Measurements from ENCODE around the gene ALDH1L1. TPM values are rescaled to one million over a fixed set of nuclear protein-coding genes. Genes with fewer than 3 reads are reported as not detected.

ALDH1L1 gene
- total RNA-seq, 1 donor from 2014 or later, result 1.0 TPM

DNA sequence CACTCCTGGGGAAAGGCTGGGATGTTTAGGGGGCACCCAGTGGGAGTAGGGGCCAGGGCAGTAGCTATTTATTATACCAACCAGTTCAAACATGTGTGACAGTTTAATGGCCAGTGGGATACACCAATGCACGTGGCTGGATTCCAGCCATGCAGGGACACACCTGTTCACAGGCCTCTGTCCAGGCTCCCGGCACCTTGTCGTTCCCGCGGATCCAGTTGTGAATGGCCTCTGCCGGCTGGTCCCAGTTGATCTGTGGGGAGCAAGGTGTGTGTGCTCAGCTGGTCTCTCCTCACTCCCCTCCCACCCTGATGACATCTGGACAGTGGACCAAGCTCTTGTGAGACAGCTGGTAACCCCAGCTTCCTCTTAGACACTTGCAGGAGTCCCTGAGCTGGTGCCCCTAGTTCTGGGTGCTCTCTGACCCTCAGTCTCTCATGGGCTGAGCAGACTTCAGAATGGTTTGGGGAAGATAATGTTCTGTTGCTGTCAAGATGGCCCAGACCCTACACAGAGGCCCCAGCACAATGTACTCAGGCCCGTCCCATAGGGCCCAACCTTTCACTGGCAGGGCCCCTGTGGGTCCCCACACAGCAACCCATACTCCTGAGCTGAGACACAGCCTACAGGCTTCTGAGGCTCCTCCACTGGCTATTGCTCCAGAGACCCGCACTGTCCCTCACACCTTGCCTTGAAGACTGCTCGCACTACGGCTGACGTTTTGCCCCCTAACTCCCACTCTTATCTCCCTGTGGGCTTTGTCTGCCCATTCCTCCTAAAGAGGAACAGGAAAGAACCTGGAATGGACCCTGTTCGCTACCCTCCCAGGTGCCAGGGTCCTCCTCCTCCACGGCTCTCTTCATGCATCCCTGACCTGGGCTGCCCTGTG is 25.8 kb downstream of the ALDH1L1 start:
- no peak for DNase-seq (ENCODE audit: low spot score in 2 of 2, unreplicated experiment in 2 of 2)
- H3K4me1 Mint-ChIP-seq, result peaks cover 7% of the 10 kb centered on the region
- TF ChIP-seq, protein P1, sequence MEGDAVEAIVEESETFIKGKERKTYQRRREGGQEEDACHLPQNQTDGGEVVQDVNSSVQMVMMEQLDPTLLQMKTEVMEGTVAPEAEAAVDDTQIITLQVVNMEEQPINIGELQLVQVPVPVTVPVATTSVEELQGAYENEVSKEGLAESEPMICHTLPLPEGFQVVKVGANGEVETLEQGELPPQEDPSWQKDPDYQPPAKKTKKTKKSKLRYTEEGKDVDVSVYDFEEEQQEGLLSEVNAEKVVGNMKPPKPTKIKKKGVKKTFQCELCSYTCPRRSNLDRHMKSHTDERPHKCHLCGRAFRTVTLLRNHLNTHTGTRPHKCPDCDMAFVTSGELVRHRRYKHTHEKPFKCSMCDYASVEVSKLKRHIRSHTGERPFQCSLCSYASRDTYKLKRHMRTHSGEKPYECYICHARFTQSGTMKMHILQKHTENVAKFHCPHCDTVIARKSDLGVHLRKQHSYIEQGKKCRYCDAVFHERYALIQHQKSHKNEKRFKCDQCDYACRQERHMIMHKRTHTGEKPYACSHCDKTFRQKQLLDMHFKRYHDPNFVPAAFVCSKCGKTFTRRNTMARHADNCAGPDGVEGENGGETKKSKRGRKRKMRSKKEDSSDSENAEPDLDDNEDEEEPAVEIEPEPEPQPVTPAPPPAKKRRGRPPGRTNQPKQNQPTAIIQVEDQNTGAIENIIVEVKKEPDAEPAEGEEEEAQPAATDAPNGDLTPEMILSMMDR (IDR thresholded peaks at IDR 0.05; ENCODE audit: unreplicated experiment), result no peak
- H3K27me3 Mint-ChIP-seq (ENCODE audit: low read depth), result no peaks in the 10 kb centered on the region
- no peak overlapping the region for H3K4me3 Mint-ChIP-seq
- no peak overlapping the region for H3K27ac Mint-ChIP-seq
- H3K9me3 Mint-ChIP-seq, result no peaks in the 10 kb centered on the region
- H3K36me3 Mint-ChIP-seq, result no peaks in the 10 kb centered on the region

DNA sequence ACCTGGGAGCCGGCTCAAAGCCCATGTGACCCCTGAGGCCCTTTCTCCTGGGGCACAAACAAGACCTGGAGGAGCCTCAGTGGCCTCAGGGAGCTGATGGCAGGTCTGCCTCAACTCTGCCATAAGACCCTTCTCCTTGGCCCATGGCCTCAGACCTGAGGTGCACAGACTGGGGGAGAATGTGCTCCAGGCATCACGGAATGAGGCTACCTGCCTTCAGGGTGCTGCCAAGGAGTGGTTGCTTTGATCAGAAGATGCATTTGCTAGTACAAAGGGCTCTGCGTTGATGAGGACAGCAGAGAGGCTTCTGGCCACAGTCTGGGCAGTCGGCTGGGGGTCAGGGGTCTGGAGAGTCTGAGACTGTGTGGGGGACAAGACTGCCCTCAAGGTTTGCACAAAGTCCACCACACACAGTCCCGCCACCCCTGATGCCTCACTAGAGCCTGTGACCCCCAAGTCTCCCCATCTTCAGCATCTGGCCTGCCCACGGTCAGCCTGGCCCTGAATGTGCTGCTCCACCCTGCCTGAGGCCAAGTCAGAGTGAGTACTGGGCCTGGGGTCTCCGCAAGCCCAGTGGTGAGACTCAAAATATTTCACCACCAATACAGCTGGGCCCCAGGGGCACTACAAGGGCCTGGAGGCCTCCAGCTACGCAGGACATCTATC is 26.6 kb downstream of the ALDH1L1 start:
- no peak overlapping the region for H3K27ac Mint-ChIP-seq
- peaks cover 2% of the 10 kb centered on the region for H3K4me1 Mint-ChIP-seq
- TF ChIP-seq, protein P1 (IDR thresholded peaks at IDR 0.05; ENCODE audit: unreplicated experiment), result no peak
- no peaks in the 10 kb centered on the region for H3K9me3 Mint-ChIP-seq
- no peaks in the 10 kb centered on the region for H3K36me3 Mint-ChIP-seq
- H3K4me3 Mint-ChIP-seq, result no peak overlapping the region
- H3K27me3 Mint-ChIP-seq (ENCODE audit: low read depth), result no peaks in the 10 kb centered on the region
- no peak for DNase-seq (ENCODE audit: low spot score in 2 of 2, unreplicated experiment in 2 of 2)

DNA sequence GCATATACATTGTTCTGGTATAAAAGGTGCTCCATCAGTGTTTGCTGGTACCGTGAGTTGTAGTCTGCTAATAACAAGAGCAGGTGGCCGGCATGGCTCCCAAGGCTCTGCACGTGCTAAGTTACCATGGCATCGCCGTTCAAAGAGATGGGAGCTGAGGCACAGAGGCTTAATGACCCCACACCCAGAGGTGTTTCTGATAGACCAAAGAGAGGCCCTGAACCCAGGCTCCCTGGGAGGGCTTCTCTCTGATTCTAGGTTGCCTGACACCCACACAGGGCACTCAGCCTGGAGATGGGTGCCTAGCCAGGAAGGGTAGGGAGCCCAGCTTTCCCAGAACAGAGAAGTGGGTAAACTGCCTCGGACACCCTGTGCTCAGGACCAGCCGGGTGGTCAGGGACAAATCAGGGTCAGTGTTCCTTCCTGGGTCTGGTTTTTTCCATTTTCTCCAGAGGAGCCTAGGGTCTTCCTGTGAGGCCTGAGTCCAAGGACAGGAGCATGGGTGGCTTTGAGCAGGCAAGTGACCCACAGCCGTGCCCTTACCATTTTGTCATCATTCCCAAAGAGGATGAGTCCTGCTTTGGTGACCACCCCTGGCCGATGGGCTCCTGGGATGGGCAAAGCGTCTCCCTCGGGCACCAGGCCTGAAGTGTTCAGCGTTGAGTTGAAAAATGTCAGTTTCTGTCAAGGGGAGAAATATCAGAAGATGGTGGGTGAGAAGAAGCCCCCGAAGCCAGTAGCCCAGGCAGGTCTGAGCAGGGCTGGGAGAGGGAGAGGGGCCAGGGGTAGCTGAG is 27.3 kb downstream of the ALDH1L1 start:
- TF ChIP-seq, protein P1 (IDR thresholded peaks at IDR 0.05; ENCODE audit: unreplicated experiment), result no peak
- Mint-ChIP-seq H3K36me3 (no peaks in the 10 kb centered on the region), H3K4me3 (no peak overlapping the region), H3K9me3 (no peaks in the 10 kb centered on the region), H3K27me3 (ENCODE audit: low read depth) (no peaks in the 10 kb centered on the region), H3K27ac (no peak overlapping the region), H3K4me1 (no peaks in the 10 kb centered on the region)
- DNase-seq (ENCODE audit: low spot score in 2 of 2, unreplicated experiment in 2 of 2), result no peak

DNA sequence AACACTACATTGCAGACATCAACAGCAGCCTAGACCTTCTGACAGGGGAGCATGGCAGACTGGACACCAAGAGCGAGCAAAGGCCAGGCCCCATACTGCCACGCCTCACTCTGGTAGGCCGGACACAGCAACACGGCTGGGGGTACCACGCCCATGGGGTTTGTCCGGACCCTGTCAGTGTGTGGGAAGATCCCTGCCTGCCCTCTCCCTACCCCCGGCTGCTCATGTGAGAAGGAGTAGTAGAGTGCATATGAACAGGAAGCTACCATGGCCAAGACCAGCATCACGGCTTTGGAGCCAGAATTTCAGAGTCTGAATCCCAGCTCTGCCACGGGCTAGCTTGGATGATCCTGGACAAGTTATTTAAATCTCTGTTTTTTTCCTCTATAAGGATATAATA is 27.9 kb downstream of the ALDH1L1 start:
- TF ChIP-seq, protein P1 (IDR thresholded peaks at IDR 0.05; ENCODE audit: unreplicated experiment), result no peak
- Mint-ChIP-seq H3K9me3 (no peaks in the 10 kb centered on the region), H3K36me3 (no peaks in the 10 kb centered on the region), H3K4me3 (no peak overlapping the region), H3K27ac (no peak overlapping the region), H3K27me3 (ENCODE audit: low read depth) (no peaks in the 10 kb centered on the region), H3K4me1 (no peaks in the 10 kb centered on the region)
- DNase-seq (ENCODE audit: low spot score in 2 of 2, unreplicated experiment in 2 of 2), result no peak

DNA sequence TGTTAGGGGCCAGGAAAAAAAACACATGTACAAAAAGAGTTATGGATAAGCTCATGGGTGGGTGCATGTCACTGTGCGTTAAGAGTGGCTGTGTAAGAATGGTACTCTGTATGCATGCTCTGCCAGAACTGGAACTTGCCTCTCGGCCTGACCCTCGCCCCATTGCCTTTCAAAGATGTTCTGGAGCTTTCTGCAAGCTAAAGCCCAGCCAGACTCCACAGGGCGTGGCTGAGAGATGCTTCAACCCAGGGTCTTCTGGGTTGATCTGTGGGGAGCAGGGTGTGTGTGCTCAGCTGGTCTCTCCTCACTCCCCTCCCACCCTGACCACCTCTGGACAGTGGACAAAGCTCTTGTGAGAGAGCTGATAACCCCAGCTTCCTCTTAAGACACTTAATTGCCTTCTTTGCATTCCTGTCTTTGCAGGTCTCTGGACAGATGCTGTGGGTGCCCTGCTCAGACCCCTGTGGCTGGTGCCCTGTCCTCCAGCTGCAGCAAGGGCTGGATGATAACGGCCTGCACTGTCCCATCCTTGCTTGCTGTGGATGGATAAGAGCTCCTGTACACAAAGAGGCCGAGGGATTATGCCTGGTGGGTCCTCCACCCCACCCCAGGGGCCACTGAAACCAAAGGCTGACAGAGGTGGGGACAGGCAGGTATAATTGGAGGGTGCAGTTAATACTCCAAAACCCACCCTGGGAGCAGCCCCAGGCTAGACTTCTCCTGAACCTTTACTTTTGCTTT is 28.7 kb downstream of the ALDH1L1 start:
- Mint-ChIP-seq H3K36me3 (no peaks in the 10 kb centered on the region), H3K4me1 (no peaks in the 10 kb centered on the region), H3K27ac (no peak overlapping the region), H3K9me3 (no peaks in the 10 kb centered on the region), H3K4me3 (no peak overlapping the region), H3K27me3 (ENCODE audit: low read depth) (no peaks in the 10 kb centered on the region)
- DNase-seq (ENCODE audit: low spot score in 2 of 2, unreplicated experiment in 2 of 2), result no peak
- TF ChIP-seq, protein P1 (IDR thresholded peaks at IDR 0.05; ENCODE audit: unreplicated experiment), result no peak
